HFF-Myc (cell line): Measurements from ENCODE around the gene RBM34.
A peak's percentile ranks its signal among the peaks of the same experiment; 100 is the strongest.

Experiments used
- DNase-seq: peaks from one replicate; pipeline ENCODE4 v3.0.0-alpha.2; 2011; ENCODE audit warnings: low read depth; ENCODE audit errors: extremely low read depth
- H3K4me3 ChIP-seq: replicated peaks from 2 replicates; pipeline ENCODE4 v1.5.1; 2011; ENCODE audit warnings: low read depth, mild to moderate bottlenecking, control low read depth, low read length
- CTCF ChIP-seq: IDR thresholded peaks from 2 replicates; pipeline ENCODE4 v1.5.1; 2012; ENCODE audit warnings: mild to moderate bottlenecking, low read depth, low read length, control low read depth; ENCODE audit errors: missing control alignments

The RBM34 gene

DNA sequence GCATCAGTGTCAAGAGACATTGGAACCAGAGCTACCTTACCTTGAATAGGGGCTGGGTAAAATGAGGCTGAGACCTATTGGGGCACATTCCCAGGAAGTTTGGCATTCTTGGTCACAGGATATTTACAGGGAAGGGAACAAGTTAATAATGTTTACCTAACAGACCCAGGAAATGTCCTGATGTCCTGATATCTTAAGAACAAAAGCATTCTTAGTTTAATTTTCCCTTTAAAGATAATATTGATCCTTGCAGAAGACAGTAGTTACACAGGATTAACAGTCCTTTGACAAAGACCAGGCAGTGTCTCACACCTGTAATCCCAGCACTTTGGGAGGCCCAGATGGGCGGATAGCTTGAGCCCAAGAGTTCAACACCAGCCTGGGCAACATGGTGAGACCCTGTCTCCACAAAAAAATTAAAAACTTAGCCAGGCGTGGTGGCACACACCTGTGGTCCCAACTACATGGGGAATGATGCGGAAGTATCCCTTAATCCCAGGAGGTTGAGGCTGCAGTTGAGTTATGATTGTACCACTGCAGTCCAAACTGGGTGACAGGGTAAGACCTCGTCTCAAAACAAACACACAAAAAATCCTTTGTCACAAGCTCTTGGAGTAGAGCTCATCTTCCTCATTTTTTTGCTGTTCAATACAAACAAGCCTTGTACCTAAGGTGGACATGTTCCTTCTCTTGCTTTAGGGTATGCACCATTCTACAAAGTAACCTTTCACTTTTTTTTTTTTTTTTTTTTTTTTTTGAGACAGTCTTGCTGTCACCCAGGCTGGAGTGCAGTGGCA lies 31.1 kb downstream of the RBM34 start:
- DNase-seq = no peak
- no peak for TF ChIP-seq CTCF
- no peak overlapping the region for H3K4me3 ChIP-seq

DNA sequence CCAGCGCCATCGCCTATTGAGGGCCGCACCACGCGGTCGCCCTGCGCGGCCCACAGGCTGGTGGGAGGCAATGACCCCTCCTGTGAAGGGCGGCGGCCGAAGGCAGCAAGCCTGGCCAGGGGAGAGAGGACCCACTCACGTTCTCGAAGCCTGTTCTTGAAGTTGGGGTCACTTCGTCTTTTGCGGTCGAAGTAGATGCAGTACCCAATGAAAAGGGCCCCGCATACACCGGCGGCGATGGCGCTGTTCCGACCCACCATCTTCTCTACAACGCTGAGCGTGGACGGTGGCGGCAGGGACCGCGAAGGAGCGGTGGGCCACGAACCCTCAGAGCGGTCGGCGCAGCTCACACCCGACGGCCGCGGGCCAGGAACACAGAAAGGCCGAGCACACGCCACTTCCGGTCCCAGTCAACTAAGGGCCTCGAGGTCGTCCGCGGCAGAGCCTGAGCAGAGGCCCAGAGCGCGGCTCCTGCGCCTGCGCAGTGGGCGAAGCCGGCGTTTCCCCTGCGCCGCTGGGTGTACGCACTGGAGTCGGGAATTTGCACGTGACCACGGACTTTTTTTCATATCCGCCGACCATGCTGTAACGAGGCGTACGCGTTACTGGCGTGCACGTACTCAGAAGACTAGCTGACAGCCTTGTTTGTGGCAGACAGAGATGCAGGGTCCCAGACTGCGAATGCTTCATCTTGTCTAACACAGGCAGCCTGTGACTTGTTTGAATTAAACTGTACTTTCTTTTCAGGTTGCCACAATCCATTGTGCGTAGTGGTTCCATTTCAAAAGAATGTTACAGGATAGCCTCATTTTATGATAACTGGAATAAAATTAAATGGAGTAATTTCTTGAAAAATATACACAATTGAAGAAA lies 32.4 kb downstream of the RBM34 start, which contains the start of gene TOMM20:
TOMM20 (minus strand) TSS at position 382 of the 873 bp plus-strand sequence; CDS start at position 260, 122 bp downstream.
- TF ChIP-seq CTCF = no peak
- peak within 1 kb of the TSS; percentile 98 for H3K4me3 ChIP-seq
- peak; percentile 93 for DNase-seq

DNA sequence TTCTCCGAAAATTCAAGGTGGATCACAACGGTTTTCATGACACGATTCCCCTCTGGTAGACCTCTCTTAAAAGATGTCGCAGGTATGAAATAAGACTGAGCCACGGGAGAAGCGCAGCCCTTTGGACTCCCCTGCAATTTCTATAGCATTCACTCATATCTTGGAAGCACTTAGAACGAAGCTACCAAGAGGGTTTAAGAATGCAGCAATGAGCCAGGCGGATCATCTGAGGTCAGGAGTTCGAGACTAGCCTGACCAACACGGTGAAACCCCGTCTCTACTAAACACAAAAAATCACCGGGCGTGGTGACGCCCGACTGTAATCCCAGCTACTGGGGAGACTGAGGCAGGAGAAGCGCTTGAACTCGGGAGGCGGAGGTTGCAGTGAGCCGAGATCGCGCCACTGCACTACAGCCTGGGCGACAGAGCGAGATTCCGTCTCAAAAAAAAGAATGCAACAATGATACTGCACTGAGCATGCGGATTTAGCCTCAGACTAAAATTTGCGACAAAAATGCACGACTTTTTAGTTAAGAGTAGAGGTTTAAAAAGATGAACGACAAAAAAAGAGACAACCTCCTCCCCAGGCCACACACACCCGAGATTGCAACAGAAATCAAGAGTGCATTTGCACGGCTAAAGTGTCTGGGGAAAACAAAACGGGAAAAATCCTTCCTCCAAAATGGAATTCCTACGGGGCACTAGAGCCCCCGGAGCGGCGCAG lies 33.2 kb downstream of the RBM34 start:
- peak overlapping the region; percentile 98 for H3K4me3 ChIP-seq
- DNase-seq = no peak

GRCh38 chr1:235127203-235127602 lies 33.8 kb downstream of the RBM34 start:
- no peak for TF ChIP-seq CTCF
- peak overlapping the region; percentile 98 for H3K4me3 ChIP-seq
- DNase-seq = no peak

More for the DNA sequence above, 33.2 kb downstream of the RBM34 start:
- TF ChIP-seq CTCF = no peak

- no peak overlapping the region for H3K4me3 ChIP-seq
- TF ChIP-seq CTCF = no peak
- DNase-seq = no peak
These were observed 36.4 kb downstream of the RBM34 start for GRCh38 chr1:235124665-235125064.

GRCh38 chr1:235124111-235124510 lies 36.9 kb downstream of the RBM34 start:
- no peak for DNase-seq
- H3K4me3 ChIP-seq = 0 out of 2 replicates have a peak overlapping the region, but pooled peaks have one; percentile 6
- no peak for TF ChIP-seq CTCF
